Measurements from ENCODE around the gene ELOVL6.
"Not testable (repeated sequence)": the region's sequence is repeated elsewhere in the genome, so short reads cannot be mapped to it uniquely, and the experiment has no call there.

The ELOVL6 gene

DNA sequence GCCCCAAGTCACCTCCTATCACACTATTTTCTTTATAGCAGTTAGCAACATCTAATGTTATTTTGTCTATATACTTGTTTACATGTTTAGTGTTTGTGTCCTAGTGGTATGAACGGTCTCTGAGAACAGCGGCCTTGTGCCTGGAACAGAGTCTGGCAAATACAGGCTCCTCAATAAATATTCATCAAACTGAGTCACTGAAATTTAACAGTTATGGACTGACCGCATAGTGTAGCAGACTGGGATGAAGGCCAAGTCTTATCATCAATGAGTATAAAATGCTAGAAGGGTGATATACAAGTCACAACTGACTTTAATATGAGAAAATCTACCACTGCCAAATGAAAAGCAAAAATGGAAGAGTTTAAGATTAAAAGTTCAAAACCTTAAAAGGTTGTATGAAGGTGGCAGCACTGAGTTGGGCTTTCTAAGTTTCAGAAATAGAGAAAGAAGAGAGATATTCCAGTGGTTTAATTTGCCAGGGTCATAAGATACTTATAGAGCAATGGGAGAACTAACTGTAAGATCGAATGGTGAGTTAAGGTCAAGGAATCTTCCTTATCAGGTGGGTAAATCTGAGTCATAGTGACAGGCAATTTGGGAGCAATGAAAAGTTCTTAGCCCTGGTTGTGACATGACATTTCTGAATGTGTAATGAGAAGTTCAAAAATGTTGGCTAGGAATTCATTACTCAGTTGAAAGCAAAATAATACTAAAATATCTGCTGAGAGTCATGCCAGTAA, 34.9 kb downstream of the ELOVL6 start:
- no peak for DNase-seq

DNA sequence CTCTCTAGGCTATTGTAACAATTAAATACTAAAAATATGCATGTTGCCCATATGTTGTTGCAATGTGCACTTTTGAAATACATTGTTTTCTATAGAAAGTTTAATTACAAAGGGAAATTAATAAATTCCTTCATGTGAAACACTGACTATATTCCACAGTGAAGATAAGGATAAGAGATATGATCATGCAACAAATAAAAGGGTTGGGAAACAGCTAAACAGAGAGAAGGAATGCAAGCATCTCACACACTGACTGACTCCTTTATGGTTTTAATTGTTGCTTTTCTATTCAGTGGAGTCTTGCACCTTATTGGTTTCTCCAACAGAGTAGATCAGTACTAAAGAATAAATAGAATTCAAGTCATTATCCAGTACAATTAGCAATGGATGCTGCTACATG, 37.8 kb downstream of the ELOVL6 start:
- no peak for DNase-seq

DNA sequence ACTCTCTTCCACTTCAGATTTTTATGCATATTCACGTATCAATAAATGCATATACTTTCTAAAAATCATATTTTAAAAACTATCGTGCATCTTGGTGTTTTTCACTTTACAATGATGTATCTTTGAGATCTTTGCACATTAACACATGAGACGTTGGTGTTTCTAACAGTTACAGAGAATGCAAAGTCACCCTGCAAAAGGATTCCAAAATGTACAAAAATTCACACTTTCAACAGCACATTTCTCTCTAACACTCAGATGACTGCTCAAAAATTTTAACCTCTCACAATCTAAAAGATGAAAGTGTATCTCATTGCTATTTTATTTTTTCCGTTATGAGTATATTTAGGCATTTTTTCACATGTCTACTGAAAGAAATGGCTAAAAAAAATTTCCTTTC, 38.9 kb downstream of the ELOVL6 start:
- no peak for DNase-seq

DNA sequence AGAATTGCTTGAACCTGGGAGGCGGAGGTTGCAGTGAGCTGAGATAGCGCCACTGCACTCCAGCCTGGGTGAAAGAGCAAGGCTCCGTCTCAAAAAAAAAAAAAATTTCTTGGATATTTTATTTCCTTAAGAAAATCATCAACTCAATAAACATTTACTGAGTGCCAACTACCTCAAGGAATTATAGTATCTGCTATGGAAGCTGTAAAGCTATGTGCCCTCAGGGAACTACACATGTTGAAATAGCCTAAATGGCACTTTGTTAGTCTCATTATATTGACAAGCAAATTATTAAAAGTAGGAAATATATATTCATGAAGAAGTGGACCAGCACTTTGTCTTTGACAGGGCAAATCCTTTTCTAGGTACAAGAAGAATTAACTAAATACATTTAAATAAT, 40.8 kb downstream of the ELOVL6 start:
- DNase-seq, result no peak

DNA sequence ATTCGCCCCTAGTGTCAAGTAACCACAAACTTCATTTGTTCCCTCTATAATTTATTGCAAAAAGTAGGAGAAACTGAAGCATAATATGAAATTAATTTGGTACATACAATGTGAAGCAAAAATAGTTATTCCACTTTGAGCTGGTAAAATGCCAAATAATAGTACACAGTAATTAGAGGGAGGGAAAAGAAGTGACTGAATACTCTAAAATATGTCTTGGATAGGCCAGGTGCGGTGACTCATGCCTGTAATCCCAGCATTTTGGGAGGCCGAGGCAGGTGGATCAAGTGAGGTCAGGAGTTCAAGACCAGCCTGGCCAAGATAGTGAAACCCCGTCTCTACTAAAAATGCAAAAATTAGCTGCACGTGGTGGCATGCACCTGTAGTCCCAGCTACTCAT, 41.2 kb downstream of the ELOVL6 start:
- DNase-seq, result not testable (repeated sequence)

DNA sequence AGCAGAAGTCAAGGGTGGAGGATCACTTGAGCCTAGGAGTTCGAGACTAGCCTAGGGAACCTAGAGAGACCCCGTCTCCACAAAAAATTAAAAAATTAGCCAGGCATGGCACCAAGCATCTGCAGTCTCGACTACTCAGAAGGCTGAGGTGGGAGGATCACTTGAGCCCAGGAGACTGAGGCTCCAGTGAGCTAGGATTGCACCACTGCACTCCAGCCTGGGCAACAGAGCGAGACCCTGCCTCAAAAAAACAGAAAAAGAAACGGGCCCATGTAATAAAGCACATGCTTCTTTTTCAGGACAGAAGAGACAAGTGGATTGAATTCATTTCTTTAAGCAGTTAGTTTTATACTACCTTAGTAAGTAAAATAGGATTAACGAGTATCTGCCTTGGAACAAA, 42.0 kb downstream of the ELOVL6 start:
- no peak for DNase-seq

DNA sequence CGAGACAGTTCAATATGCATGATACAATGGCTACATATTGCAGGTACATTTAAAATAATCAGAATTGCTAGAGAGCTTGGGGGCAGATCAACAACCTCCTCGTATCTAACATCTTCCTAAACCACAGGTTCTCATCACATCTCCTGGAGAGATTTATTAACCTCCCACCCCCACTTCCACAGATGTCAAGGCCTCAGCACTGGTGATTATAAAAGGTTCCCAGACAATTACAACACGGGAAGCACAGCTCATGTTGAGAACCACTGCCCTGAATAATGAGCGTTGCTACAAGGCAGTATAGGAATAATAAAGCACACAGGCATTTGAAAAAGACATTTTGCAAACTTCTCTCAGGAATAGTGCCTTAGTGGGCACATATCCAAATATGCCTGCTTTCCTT, 42.8 kb downstream of the ELOVL6 start:
- no peak for DNase-seq

DNA sequence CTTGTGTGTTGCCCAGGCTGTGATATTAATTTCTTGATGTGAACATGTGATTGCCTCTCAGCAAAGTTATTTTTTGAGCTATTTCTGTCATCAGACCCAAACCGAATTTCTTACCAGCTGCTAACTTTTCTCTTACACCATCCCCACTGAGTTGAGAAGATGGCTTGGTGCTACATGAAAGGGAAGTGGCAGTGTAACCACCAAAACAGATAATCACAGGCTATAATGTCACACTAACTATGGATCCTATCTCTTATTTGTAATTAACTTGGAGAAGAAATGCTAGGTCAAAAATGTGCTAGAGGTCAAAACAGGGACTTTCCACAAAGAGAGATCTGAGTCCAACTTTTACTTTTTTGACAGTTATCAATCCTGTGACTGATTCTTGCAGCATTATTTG, 43.8 kb downstream of the ELOVL6 start:
- DNase-seq, result no peak

DNA sequence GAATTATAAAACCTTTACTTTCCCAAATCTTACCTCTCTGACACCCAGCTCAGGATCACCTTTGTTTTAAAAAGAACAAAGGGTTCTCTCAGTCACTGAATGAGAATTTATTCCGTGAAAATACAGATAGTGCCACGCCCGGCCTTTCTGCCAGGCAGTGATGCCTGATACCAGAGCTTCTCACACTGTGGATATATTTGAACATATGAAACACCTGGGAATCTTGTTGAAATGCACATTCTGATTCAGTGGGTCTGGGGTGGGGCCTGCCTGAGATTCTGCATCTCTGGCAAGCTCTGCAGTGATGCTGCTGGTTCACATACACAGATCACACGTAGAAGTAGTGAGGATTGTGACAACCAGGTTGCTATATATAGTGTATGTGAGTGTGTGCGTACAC, 46.0 kb downstream of the ELOVL6 start:
- DNase-seq, result peak in 20 of 56 donors; percentile 4 to 44 (median 20)

DNA sequence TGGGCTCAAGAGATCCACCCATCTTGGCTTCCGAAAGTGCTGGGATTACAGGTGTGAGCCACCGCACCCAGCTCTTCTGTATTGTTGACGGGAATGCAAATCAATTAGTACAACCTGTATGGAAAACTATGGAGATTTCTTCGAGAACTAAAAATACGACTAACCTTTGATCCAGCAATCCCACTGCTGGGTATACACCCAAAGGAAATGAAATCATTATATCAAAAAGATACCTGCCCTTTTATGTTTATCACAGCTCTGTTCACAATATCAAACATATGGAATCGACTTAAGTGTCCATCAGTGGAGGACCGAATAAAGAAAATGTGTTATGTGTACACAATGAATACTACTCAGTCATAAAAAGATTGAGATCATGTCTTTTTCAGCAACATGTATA, 49.3 kb downstream of the ELOVL6 start:
- no peak for DNase-seq

DNA sequence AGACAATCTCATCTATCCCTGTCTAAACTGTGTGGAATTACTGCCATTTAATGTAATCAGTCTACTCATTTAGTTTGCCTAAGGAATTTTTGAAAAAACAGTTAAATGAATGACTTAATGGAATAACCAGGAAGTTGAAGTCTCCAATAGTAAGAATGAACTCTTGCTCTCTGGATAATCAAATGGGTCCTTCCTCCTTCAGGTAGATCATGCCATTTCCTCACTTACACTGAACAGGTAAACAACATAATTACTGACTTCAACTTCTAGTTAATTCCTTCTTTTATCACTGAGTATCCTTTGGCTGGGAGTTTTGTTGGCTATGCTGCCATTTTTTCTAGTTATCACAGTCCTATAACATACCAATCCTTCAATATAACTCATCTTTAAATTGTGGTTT, 56.0 kb downstream of the ELOVL6 start:
- DNase-seq, result no peak

DNA sequence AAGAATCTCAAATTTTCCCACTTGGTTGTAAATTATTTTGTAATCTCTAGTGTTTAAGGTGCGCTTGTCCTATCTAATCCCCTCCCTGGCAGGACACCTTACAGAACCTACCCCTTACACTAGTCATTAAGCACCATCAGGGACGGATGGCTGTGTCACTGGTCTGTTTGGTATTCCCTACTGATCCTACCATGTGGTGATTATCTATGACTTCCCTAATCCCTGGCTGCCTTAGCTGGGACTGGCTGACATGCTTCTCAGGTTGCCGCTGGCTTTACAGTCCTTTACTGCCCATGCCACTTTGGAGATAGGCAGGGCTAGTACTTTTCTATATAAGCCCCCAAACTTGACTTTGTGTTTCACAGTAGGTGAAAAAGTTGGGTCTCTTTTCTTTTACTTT, 58.6 kb downstream of the ELOVL6 start:
- no peak for DNase-seq

DNA sequence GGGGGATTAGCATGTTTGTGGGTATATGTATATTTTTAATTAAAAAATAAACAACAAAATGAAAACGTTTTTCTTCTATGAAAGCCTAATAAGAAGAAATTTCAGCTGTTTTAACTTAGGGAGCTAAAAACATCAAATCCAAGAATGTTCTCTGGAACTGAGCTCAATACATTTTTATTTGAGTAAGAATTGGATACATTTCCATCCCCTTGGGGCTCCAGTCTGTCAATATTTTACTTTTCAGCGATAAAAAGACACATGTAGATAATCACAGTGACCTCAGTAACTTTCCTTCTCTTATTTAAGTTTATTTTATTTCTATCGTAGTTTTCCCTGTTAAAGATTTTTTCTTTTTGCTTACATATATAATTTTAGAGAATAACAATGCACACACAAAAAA, 59.3 kb downstream of the ELOVL6 start:
- DNase-seq, result no peak

DNA sequence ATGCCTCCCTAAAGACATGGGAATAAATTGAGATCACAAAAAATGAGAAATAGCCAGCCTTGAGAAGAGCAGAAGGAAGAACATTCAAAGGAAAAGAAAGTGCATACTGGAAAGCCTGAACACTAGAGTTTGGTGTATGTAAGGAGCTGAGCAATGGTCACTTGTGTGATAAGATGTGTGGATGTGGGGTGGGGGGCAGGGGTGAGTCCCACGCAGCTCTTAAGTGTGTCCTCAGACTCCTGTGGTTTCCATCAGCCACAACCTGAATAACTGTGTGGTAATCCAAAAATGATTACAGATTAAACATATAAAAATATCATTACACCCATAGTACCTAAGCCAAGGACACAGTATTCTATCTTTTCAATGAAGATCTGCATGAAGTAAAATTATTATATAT, 59.9 kb downstream of the ELOVL6 start:
- no peak for DNase-seq

DNA sequence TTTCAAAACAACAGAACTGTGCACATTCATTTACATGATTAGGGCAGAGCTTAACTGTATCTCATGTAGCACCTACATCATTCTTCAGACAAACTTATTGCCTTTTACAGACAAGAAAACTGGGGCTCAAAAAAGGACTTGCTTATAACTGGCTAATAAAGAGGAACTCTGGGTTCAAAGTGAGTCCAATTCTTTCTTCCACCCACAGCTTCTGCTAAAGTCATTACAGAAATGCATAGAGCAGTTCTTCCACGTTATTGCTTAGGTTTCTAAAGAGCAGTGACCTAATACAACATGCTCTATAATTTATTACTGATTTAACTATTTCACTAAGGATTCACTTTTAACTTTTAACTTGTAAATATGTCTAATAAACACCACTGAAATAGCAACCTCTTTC, 60.6 kb downstream of the ELOVL6 start:
- DNase-seq, result no peak

DNA sequence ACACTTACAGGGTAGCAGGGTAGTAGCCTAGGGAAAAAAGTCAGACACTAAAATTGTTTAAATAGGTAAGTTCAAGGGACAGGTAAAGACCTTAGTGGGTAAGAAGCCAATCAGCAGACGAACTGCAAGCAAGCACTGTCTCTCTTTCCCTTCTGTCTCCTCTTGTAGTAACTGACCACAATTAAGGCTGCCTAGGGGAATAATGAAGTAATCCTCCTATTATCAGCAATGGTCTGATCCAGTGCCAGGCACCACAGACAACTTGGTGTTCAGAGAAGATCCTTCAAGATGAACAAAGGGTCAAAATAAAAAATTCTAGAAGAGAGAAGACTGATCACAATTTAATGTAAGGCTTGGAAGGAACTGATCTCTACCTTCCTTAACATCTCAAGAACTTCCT, 62.9 kb downstream of the ELOVL6 start:
- DNase-seq, result no peak

DNA sequence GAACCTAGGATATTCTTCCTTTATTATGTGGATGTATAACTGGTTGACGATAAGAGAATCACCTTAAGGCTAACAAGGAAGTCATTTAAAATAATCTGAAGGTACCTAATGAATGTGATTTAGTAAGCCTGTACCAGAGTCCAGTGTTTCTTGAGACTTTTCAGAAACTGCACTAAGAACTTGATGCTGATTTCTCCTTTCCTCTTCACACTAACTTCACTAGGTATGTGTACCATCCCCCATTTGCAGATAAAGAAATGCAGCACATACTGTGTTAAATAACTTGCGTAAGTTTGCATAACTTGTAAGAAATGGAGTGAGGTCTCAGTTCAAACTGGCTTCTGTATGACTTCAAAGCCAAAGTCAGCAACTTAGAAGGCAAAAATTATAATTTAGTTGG, 63.3 kb downstream of the ELOVL6 start:
- no peak for DNase-seq

DNA sequence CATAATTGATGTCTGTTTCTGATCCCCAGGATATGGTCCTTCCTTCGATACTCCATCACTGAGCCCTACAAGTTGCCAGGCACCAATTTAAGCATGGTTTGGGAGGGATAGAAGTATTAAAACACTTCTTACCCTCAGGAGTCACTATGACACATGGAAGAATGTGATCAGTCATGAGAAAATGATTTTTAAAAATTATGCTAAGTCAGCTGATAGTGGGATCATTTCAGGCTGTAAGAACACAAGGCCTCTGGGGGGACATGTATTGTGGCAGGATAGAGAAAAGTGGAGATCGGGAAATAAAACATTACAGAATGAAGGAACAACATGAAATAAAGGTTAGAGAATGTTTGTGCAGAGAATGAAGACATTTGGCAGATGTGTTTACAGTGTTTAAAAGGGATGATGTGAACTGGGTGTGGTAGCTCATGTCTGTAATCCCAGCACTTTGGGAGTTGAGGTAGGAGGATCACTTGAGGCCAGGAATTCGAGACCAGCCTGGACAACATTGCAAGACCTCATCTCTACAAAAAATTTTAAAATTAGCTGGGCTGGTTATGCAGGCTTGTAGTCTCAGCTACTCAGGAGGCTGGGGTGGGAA, 64.0 kb downstream of the ELOVL6 start:
- no peak for DNase-seq

DNA sequence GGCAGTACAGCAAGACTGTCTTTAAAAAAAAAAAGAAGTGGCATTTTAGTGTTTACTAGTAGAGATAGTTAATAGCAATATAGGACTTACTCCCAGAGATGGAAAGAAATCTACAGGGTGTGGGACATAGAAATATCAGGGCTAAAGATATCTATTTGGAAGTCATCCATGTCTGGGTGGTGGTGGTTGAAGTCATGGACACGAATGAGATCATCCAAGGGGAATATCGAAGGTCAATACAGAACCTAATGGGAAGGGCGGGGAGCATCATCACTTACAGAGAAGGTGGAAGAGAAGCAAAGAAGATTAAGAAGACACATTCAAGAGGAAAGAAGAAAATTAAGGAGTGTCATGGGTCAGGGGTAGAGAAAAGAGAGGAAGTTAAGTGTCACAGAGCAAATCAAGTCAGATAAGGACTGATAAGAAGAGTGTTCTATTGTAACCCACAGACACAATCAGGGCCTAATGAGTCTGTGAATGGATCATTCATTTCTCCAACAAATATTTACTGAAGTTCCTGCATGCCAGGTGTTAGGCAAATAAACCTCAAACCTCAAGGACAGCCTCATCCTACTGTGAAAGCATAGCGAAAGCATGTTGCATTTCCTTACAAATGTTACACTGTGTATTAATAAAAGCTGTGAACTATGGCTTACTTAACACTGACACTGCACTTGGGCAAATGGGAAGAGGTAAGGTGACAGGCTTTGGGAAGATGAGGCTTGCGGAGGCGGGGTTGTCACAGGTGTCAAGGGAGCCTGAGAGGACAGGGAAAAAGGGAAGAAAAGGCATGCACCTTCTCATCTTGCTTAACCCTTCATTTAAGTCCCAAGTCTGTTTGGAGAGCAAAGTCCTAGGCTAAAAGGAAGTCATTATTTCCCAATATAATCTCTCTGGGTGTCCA, 65.3 kb downstream of the ELOVL6 start:
- no peak for DNase-seq

DNA sequence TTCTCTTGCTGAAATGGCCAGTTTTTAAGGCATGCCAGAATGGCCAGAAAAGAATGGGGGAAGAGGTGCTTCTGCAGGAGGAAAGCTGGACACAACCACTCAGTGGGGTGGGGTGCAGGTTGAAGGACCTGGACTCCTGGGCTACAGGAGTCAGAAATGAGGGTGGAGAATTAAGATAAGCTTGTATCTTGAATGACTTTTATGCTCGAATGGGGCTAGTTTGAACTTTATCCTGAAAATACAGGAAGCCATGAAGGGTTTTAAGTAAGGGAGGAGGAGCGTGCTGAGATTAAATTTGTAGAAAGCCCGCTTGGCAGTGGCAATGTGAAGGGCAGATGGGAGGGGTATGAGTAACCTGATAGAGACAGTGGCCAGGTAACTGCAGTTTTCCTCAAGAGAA, 66.5 kb downstream of the ELOVL6 start:
- DNase-seq, result no peak

DNA sequence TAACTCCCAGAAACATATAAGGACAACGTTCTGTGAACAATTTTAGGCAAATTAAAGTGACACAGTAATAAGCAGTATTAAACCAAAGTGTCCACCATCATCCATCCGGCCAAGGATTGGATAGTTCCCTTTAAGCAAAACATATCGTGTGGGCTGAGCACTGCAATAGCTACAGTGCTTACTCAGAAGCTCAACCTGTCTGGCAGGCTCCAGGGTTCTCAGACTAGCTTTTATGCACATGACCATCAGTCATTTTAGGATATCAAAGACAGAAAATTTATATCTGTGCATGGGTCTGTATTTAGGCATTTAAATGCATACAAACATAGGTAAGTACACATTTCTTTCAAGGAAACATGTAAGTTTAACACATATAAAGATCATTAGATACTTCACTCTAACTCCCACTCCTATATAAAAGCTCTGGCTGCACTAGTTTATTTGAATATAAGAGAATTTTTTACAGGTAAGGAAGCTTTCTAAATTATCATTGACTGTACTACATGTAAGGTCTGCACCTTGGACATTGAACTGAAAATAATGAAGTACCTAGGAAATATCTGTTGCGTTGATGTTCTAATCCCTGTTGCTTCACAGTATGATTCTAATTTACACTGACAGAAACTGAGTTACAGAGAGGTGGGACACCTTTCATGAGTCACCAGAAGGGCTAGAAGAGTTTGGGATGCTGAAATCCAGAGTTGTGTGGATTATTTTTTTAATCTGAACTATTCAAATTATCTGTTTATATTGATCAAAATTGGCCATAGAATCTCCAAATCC, 67.6 kb downstream of the ELOVL6 start:
- DNase-seq, result no peak

DNA sequence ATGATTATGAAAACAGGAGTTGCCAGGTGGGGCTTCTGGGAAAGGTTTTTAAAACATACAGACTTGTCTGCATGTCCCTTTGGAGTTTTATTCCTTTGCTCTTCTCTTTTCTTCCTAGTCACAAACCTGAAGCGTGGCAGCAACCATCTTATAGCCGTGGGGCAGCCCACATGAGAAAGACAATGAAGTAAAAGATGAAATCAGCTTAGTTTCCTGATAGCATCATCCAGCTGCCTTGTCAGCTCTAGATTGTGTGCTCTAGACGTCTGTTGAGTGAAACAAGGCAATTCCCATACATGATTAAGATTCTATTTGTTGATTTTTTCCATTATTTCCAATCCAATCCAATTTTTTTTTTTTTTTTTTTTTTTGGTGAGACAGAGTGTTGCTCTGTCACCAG, 68.9 kb downstream of the ELOVL6 start:
- no peak for DNase-seq

Data from nucleus accumbens (tissue), 56 donors.